HL-60 (cell line): ENCODE measurements around the gene RBBP7.

Experiments
- DNase-seq, 2 experiments: peaks; one replicate each; pipeline ENCODE4 v3.0.0-alpha.2; 2010 to 2020; ENCODE audit warnings: low read depth in 1 of 2, low spot score in 1 of 2
- H3K27ac ChIP-seq: fragments of 250-450 bp; sonication (Bioruptor Pico); replicated peaks from 2 replicates; pipeline ENCODE4 v1.5.1; 2020; ENCODE audit warnings: mild to moderate bottlenecking, moderate library complexity
- H3K27me3 ChIP-seq: fragments of 250-450 bp; sonication (Bioruptor Pico); 2 replicates; pipeline ENCODE4 v1.5.1; 2021; ENCODE audit warnings: mild to moderate bottlenecking, moderate library complexity; ENCODE audit not compliant: insufficient read depth, poor library complexity, severe bottlenecking
- H3K4me3 ChIP-seq: replicated peaks from 2 replicates; pipeline ENCODE4 v1.5.1; 2011; ENCODE audit warnings: mild to moderate bottlenecking, control low read depth, low read length; ENCODE audit not compliant: insufficient read depth
- CTCF ChIP-seq: IDR thresholded peaks from one replicate; pipeline ENCODE4 v1.5.1; 2011; ENCODE audit warnings: low read length, control low read depth, inconsistent platforms; ENCODE audit not compliant: insufficient read depth
- GABPA ChIP-seq: IDR thresholded peaks from 2 replicates; pipeline ENCODE4 v1.6.1; 2012; ENCODE audit warnings: low read depth
- POLR2AphosphoS5 ChIP-seq: IDR thresholded peaks from 2 replicates; pipeline ENCODE4 v1.6.1; 2012; ENCODE audit warnings: low read depth
- REST ChIP-seq: IDR thresholded peaks from 2 replicates; pipeline ENCODE4 v1.6.1; 2012; ENCODE audit warnings: low read depth; ENCODE audit not compliant: insufficient replicate concordance
- SPI1 ChIP-seq: IDR thresholded peaks from 2 replicates; pipeline ENCODE4 v1.6.1; 2012; ENCODE audit warnings: low read depth, mild to moderate bottlenecking, borderline replicate concordance

Gene RBBP7

GRCh38 chrX:16827225-16827624, 42.9 kb downstream of the RBBP7 start:
- H3K27ac ChIP-seq: peak overlapping the region; percentile 19; the same call in 1 of the 2 replicates
- no peak overlapping the region for H3K4me3 ChIP-seq

GRCh38 chrX:16826207-16826606, 44.0 kb downstream of the RBBP7 start:
- no peak overlapping the region for H3K27ac ChIP-seq
- DNase-seq: peak in 1 of 2 experiments; percentile 15
- H3K27me3 ChIP-seq: no peaks in the 10 kb centered on the region
- TF ChIP-seq CTCF: no peak
- no peak for TF ChIP-seq GABPA
- no peak for TF ChIP-seq SPI1
- TF ChIP-seq REST: no peak
- TF ChIP-seq POLR2AphosphoS5: no peak
- no peak overlapping the region for H3K4me3 ChIP-seq

More at GRCh38 chrX:16827225-16827624, 42.9 kb downstream of the RBBP7 start:
- no peak for TF ChIP-seq CTCF
- TF ChIP-seq GABPA: no peak
- no peak for TF ChIP-seq SPI1
- TF ChIP-seq POLR2AphosphoS5: no peak
- TF ChIP-seq REST: no peak
- H3K27me3 ChIP-seq: no peaks in the 10 kb centered on the region
- no peak for DNase-seq

- Histone ChIP-seq H3K4me3 (no peak overlapping the region), H3K27ac (no peak overlapping the region), H3K27me3 (no peaks in the 10 kb centered on the region)
- no peak for TF ChIP-seq SPI1
- TF ChIP-seq REST: no peak
- no peak for TF ChIP-seq GABPA
- TF ChIP-seq CTCF: no peak
- TF ChIP-seq POLR2AphosphoS5: no peak
- DNase-seq: no peak
Observed at GRCh38 chrX:16825264-16826035, 44.7 kb downstream of the RBBP7 start.
